Measurements from ENCODE around the gene HMCN2.

- TF ChIP-seq CTCF (IDR thresholded peaks at IDR 0.05; ENCODE audit: low read depth, low read length, missing input control) (no peak), GABPA (IDR thresholded peaks at IDR 0.05 in 1 of 2, conservative IDR thresholded peaks at IDR 0.05 in 1 of 2) (no peak), JUND (IDR thresholded peaks at IDR 0.05) (no peak), SP1 (IDR thresholded peaks at IDR 0.05) (peak; percentile 57), TAF1 (conservative IDR thresholded peaks at IDR 0.05) (no peak), YY1 (IDR thresholded peaks at IDR 0.05) (no peak), FOXA1 (IDR thresholded peaks at IDR 0.05) (no peak), EGR1 (IDR thresholded peaks at IDR 0.05; ENCODE audit: low read depth in 2 of 2) (no peak), RXRA (IDR thresholded peaks at IDR 0.05) (peak in 1 of 2 donors; percentile 9)
- TF ChIP-seq, protein P1, sequence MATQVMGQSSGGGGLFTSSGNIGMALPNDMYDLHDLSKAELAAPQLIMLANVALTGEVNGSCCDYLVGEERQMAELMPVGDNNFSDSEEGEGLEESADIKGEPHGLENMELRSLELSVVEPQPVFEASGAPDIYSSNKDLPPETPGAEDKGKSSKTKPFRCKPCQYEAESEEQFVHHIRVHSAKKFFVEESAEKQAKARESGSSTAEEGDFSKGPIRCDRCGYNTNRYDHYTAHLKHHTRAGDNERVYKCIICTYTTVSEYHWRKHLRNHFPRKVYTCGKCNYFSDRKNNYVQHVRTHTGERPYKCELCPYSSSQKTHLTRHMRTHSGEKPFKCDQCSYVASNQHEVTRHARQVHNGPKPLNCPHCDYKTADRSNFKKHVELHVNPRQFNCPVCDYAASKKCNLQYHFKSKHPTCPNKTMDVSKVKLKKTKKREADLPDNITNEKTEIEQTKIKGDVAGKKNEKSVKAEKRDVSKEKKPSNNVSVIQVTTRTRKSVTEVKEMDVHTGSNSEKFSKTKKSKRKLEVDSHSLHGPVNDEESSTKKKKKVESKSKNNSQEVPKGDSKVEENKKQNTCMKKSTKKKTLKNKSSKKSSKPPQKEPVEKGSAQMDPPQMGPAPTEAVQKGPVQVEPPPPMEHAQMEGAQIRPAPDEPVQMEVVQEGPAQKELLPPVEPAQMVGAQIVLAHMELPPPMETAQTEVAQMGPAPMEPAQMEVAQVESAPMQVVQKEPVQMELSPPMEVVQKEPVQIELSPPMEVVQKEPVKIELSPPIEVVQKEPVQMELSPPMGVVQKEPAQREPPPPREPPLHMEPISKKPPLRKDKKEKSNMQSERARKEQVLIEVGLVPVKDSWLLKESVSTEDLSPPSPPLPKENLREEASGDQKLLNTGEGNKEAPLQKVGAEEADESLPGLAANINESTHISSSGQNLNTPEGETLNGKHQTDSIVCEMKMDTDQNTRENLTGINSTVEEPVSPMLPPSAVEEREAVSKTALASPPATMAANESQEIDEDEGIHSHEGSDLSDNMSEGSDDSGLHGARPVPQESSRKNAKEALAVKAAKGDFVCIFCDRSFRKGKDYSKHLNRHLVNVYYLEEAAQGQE (IDR thresholded peaks at IDR 0.05) = peak; percentile 43
- TF ChIP-seq, protein P2, sequence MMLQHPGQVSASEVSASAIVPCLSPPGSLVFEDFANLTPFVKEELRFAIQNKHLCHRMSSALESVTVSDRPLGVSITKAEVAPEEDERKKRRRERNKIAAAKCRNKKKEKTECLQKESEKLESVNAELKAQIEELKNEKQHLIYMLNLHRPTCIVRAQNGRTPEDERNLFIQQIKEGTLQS (IDR thresholded peaks at IDR 0.05) = no peak
- TF ChIP-seq, protein P3, sequence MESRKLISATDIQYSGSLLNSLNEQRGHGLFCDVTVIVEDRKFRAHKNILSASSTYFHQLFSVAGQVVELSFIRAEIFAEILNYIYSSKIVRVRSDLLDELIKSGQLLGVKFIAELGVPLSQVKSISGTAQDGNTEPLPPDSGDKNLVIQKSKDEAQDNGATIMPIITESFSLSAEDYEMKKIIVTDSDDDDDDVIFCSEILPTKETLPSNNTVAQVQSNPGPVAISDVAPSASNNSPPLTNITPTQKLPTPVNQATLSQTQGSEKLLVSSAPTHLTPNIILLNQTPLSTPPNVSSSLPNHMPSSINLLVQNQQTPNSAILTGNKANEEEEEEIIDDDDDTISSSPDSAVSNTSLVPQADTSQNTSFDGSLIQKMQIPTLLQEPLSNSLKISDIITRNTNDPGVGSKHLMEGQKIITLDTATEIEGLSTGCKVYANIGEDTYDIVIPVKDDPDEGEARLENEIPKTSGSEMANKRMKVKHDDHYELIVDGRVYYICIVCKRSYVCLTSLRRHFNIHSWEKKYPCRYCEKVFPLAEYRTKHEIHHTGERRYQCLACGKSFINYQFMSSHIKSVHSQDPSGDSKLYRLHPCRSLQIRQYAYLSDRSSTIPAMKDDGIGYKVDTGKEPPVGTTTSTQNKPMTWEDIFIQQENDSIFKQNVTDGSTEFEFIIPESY (IDR thresholded peaks at IDR 0.05) = no peak
- TF ChIP-seq, protein P4, sequence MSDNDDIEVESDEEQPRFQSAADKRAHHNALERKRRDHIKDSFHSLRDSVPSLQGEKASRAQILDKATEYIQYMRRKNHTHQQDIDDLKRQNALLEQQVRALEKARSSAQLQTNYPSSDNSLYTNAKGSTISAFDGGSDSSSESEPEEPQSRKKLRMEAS (IDR thresholded peaks at IDR 0.05) = no peak
Observed at GRCh38 chr9:130433947-130434262, 168.3 kb downstream of the HMCN2 start.

Measured in liver (tissue), 3 donors.